ENCODE data around the gene CHEK2.
"Not testable (repeated sequence)": the region's sequence is repeated elsewhere in the genome, so short reads cannot be mapped to it uniquely, and the experiment has no call there.

The CHEK2 gene

DNA sequence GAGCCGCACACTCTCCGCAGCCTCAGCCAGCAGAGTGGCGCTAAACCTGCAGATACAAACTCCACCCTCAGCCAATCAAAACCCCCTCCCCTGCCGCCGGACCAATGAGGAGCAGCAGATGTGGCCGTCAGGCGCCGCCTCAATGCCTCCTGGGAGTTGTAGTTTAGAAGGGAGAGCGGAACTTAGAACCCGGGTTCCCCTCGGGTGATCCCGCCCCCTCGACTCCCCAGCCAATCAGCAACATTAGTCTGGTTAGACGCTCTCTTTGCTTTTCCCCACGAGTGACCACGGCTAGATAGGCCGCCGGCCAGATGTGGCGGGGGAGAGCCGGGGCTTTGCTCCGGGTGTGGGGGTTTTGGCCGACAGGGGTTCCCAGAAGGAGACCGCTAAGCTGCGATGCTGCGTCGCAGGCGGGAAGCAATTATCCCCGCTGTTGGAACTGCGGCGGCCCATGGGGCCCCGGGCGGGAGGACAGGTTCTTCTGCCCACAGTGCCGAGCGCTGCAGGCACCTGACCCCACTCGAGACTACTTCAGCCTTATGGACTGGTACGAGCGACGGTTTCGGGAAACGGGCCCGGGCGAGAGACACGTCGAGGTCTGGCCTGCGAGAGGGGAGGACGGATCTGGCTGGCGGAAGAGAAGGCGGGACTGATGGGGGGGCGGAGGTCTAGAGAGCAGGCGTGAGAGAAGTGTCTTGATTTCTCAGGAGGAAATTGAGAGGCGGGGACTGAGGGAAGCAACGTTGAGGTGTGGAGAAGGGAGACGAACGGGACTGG lies at the start of gene CHEK2, which contains the start of gene HSCB:
CHEK2 (minus strand) TSS at position 36 of the 777 bp plus-strand sequence. CDS start 7,099 bp downstream, outside the sequence.
HSCB (plus strand) TSS at position 255 of the 777 bp plus-strand sequence; CDS start at position 312, 57 bp downstream.
- Mint-ChIP-seq H3K27ac (peak within 1 kb of the TSS; percentile 90 to 94), H3K9me3 (no peaks in the 10 kb centered on the region), H3K4me1 (peaks cover 20% of the 10 kb centered on the region), H3K4me3 (peak within 1 kb of the TSS; percentile 78 to 84), H3K27me3 (no peaks in the 10 kb centered on the region)
- ATAC-seq (peak; percentile 96), DNase-seq (peak; percentile 95 to 99)

DNA sequence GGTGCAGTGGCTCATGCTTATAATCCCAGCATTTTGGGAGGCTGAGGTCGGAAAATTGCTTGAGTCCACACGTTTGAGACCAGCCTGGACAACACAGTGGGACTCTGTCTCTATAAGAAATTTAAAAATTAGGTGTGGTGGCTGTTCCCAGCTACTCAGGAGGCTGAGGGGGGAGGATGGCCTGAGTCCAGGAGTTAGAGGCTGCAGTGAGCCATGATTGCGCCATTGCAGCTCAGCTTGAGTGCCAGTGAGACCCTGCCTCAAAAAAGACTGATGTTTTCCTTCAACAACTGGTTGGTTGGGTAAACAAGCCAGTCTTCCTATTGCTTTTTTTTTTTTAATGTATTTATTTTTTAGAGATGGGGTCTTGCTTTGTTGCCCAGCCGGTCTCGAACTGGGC lies 49.5 kb upstream of the CHEK2 start:
- no peaks in the 10 kb centered on the region for H3K9me3 Mint-ChIP-seq
- ATAC-seq, result no peak
- H3K27me3 Mint-ChIP-seq, result no peaks in the 10 kb centered on the region
- no peak overlapping the region for H3K4me3 Mint-ChIP-seq
- no peak for DNase-seq
- peaks cover 44% of the 10 kb centered on the region for H3K4me1 Mint-ChIP-seq
- no peak overlapping the region for H3K27ac Mint-ChIP-seq

- H3K4me1 Mint-ChIP-seq, result peaks cover 27% of the 10 kb centered on the region
- ATAC-seq (no peak), DNase-seq (no peak)
- H3K4me3 Mint-ChIP-seq, result no peak overlapping the region
- H3K27me3 Mint-ChIP-seq, result no peaks in the 10 kb centered on the region
- H3K27ac Mint-ChIP-seq, result no peak overlapping the region
- H3K9me3 Mint-ChIP-seq, result no peaks in the 10 kb centered on the region
These were observed 47.0 kb upstream of the CHEK2 start for GRCh38 chr22:28788601-28789000.

- DNase-seq, result no peak
- Mint-ChIP-seq H3K27ac (no peak overlapping the region), H3K27me3 (no peaks in the 10 kb centered on the region), H3K4me3 (no peak overlapping the region), H3K9me3 (no peaks in the 10 kb centered on the region), H3K4me1 (peaks cover 5% of the 10 kb centered on the region)
- ATAC-seq, result no peak
These were observed 42.4 kb upstream of the CHEK2 start for GRCh38 chr22:28783786-28784671.

GRCh38 chr22:28780296-28780695 lies 38.7 kb upstream of the CHEK2 start:
- Mint-ChIP-seq H3K27ac (no peak overlapping the region), H3K4me1 (peaks cover 19% of the 10 kb centered on the region), H3K4me3 (no peak overlapping the region), H3K27me3 (no peaks in the 10 kb centered on the region), H3K9me3 (no peaks in the 10 kb centered on the region)
- ATAC-seq (no peak), DNase-seq (no peak)

- ATAC-seq (no peak), DNase-seq (no peak)
- Mint-ChIP-seq H3K4me1 (peaks cover 20% of the 10 kb centered on the region), H3K9me3 (no peaks in the 10 kb centered on the region), H3K4me3 (no peak overlapping the region), H3K27ac (no peak overlapping the region), H3K27me3 (no peaks in the 10 kb centered on the region)
These were observed 38.2 kb upstream of the CHEK2 start for GRCh38 chr22:28779833-28780232.

- Mint-ChIP-seq H3K27ac (no peak overlapping the region), H3K9me3 (no peaks in the 10 kb centered on the region), H3K27me3 (no peaks in the 10 kb centered on the region), H3K4me3 (peak overlapping the region; percentile 80 to 91), H3K4me1 (peaks cover 32% of the 10 kb centered on the region)
- DNase-seq (no peak), ATAC-seq (no peak)
These were observed 32.8 kb upstream of the CHEK2 start for GRCh38 chr22:28774378-28774777.

DNA sequence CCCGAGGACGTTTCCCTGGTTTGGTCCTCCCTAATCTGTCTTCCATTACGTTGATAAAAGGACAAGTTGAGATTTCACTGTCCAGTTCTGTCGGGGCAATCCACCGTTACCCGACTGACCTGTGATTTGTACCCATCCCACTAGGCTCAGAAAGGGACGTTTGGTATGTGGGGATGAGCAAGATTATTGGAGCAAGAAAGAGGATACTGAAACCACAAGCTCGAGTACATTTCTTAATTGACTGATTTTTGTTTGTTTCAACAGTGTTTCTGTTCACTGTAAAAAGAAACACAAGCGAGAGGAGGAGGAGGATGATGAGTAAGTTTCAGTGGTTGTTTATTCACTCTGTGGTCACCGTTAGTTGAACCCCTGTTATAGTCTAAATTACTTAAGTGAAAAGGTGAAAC lies 31.8 kb upstream of the CHEK2 start:
- no peaks in the 10 kb centered on the region for H3K27me3 Mint-ChIP-seq
- H3K4me3 Mint-ChIP-seq, result peak overlapping the region; percentile 91 to 93
- H3K27ac Mint-ChIP-seq, result peak overlapping the region; percentile 98
- peak; percentile 64 for ATAC-seq
- no peaks in the 10 kb centered on the region for H3K9me3 Mint-ChIP-seq
- no peak for DNase-seq
- peaks cover 32% of the 10 kb centered on the region for H3K4me1 Mint-ChIP-seq

DNA sequence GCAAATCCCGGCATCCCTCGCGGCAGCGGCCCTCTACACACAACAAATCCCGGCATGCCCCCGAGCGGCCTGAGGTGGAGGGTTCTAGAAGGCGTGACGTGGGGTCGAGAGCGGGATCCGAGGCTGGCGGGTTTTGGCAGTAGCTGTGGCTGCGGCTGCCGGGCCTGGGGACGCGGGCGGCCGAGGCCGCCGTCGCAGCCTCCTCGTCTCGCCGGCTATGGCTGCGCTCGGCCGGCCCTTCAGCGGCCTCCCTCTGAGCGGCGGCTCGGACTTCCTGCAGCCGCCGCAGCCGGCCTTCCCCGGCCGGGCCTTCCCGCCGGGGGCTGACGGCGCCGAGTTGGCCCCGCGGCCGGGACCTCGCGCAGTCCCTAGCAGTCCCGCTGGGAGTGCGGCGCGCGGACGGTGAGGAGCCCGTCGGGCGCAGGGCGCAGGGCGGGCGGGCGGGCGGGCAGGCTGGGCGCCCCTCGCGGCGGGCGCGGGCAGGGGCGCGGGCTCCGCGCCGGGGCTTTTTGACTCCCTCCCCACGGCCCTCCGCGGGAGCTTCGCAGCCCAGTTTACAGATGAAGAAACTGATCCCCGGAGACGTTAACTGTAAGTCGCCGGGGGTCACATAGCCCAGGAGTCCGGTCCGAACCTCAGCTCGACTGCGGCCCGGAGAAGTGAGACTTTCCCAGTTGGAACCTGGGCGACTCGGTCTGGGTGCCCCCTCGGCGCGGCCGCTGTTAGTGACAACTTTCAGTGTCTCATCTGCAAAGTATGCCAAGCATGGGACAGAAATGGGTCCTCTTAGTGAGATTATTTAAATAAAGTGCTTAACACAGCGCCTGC lies 31.2 kb upstream of the CHEK2 start, which contains the start of gene CCDC117:
CCDC117 (plus strand) TSS at position 63 of the 828 bp plus-strand sequence; CDS start at position 218, 155 bp downstream.
- ATAC-seq (peak; percentile 92), DNase-seq (peak; percentile 89 to 95)
- peak within 1 kb of the TSS; percentile 98 for H3K27ac Mint-ChIP-seq
- no peaks in the 10 kb centered on the region for H3K9me3 Mint-ChIP-seq
- H3K27me3 Mint-ChIP-seq, result no peaks in the 10 kb centered on the region
- H3K4me1 Mint-ChIP-seq, result peaks cover 32% of the 10 kb centered on the region
- peak within 1 kb of the TSS; percentile 91 to 93 for H3K4me3 Mint-ChIP-seq

DNA sequence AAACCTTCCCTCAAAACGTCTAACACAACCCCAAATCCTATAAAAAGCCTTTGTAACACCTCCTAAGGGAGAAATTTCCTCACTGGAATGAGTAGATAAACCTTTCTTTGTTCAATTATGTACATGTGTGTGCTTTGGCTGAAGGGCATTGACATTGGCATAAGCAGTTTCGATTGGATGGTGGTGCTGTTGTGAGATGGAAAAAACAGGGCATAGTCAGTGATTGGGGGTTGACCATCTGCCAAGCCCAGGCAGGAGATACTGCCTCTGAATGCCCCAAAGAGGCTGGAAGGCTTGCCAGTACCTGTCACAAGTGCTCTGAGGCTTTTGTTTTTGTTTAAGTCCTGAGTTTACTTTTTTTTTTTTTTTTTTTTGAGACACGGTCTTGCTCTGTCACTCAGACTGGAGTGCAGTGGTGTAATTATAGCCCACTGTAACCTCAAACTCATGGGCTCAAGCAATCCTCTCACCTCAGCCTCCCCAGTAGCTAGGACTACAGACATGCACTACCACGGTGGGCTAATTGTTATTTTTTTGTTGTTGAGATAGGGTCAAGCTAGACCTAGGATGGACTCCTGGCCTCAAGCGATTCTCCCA lies 29.7 kb upstream of the CHEK2 start:
- no peaks in the 10 kb centered on the region for H3K27me3 Mint-ChIP-seq
- H3K9me3 Mint-ChIP-seq, result no peaks in the 10 kb centered on the region
- H3K4me3 Mint-ChIP-seq, result no peak overlapping the region
- no peak for ATAC-seq
- DNase-seq, result no peak
- H3K27ac Mint-ChIP-seq, result no peak overlapping the region
- H3K4me1 Mint-ChIP-seq, result peaks cover 28% of the 10 kb centered on the region

DNA sequence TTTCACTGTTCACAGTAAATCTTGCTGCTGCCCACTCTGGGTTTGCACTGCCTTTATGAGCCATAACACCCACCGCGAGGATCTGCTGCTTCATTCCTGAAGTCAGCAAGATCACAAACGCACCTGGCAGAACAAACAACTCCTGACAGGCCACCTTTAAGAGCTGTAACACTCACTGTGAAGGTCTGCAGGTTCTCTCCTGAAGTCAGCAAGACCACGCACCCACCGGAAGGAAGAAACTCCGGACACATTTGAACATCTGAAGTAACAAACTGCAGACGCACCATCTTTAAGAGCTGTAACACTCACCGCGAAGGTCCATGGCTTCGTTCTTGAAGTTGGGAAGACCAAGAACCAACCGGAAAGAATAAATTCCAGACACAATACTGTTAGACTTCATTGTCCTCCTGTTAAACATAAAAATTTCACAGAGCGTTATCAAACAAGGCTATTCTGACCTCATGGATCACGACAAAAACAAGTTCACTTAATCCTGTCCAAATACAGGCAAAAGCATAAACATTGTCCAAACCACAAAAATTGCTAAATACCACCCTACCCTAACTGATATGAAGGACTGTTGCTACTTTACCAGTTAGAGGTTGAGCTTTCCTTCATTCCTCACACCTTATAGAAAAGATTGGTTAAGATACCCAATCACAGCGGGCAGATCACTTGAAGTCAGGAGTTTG lies 27.9 kb upstream of the CHEK2 start:
- DNase-seq (no peak), ATAC-seq (no peak)
- Mint-ChIP-seq H3K4me1 (peaks cover 11% of the 10 kb centered on the region), H3K27ac (no peak overlapping the region), H3K9me3 (no peaks in the 10 kb centered on the region), H3K27me3 (no peaks in the 10 kb centered on the region), H3K4me3 (no peak overlapping the region)

DNA sequence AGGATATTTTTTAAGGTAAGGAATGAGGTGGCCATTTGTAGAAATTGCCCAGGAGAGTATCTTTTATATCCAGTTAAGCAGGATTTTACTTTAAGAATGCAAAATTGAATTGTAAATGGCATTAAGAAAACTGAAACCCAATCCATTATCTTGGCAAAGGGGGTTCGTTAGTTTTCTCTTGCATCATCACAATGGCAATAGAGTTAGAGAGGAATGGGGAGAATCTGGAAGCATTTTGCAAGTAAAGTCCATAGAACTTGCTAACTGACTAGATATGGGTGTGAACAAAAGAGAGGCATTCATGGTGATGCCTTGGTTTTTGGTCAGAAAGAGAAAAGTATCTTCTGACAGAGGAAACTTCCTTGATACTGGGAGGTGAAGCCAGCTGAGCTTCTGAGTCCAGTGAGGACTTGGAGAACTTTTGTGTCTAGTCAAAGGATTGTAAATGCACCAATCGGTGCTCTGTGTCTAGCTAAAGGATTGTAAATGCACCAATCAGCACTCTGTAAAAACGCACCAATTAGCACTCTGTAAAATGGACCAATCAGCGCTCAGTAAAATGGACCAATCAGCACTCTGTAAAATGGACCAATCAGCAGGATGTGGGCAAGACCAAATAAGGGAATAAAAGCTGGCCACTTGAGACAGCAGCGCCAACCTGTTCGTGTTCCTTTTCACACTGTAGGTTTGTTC lies 27.2 kb upstream of the CHEK2 start:
- Mint-ChIP-seq H3K27ac (no peak overlapping the region), H3K27me3 (no peaks in the 10 kb centered on the region), H3K9me3 (no peaks in the 10 kb centered on the region), H3K4me1 (peaks cover 6% of the 10 kb centered on the region), H3K4me3 (no peak overlapping the region)
- no peak for DNase-seq
- ATAC-seq, result no peak

GRCh38 chr22:28766628-28767027 lies 25.0 kb upstream of the CHEK2 start:
- Mint-ChIP-seq H3K4me3 (no peak overlapping the region), H3K4me1 (no peaks in the 10 kb centered on the region), H3K27ac (no peak overlapping the region), H3K27me3 (no peaks in the 10 kb centered on the region), H3K9me3 (no peaks in the 10 kb centered on the region)
- no peak for DNase-seq
- no peak for ATAC-seq

DNA sequence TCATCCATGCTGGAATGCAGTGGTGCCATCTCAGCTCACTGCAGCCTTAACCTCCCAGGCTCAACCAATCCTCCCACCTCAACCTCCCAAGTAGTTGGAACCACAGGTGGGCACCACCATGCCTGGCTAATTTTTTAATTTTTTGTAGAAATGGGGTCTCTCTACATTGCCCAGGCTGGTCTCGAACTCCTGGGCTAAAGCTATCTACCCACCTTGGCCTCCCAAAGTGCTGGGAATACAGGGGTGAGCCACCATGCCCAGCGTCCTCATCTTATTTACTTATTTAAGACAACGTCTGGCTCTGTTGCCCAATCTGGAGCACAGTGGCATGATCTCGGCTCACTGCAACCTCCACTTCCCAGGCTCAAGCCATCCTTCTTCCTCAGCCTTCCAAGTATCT lies 20.4 kb upstream of the CHEK2 start:
- H3K4me1 Mint-ChIP-seq, H3K9me3 Mint-ChIP-seq, H3K4me3 Mint-ChIP-seq, ATAC-seq, H3K27ac Mint-ChIP-seq, H3K27me3 Mint-ChIP-seq, DNase-seq: not testable (repeated sequence)

All from stimulated activated naive CD8-positive, alpha-beta T cell treated with anti-CD3 and anti-CD28 coated beads, Interleukin-15, amount 100 ng/mL, for 72 hours (primary cell).